Ishikawa (cell line): ENCODE results near the gene SMARCE1.

Source experiments
- CEBPB ChIP-seq: IDR thresholded peaks from 2 replicates; pipeline ENCODE4 v1.6.1; 2012
- CREB1 ChIP-seq: IDR thresholded peaks from 2 replicates; pipeline ENCODE4 v1.6.1; 2012; ENCODE audit warnings: low read depth
- EP300 ChIP-seq: IDR thresholded peaks from 2 replicates; pipeline ENCODE4 v1.6.1; 2012; ENCODE audit warnings: borderline replicate concordance
- FOXM1 ChIP-seq: IDR thresholded peaks from 2 replicates; pipeline ENCODE4 v1.6.1; 2012; ENCODE audit warnings: low read depth, borderline replicate concordance
- MAX ChIP-seq: IDR thresholded peaks from 2 replicates; pipeline ENCODE4 v1.6.1; 2012
- RAD21 ChIP-seq: IDR thresholded peaks from 2 replicates; pipeline ENCODE4 v1.6.1; 2012; ENCODE audit warnings: low read depth
- REST ChIP-seq: IDR thresholded peaks from 2 replicates; pipeline ENCODE4 v1.6.1; 2012; ENCODE audit warnings: low read depth, mild to moderate bottlenecking
- TAF1 ChIP-seq: IDR thresholded peaks from 2 replicates; pipeline ENCODE4 v1.6.1; 2012; ENCODE audit warnings: low read depth, mild to moderate bottlenecking
- TCF12 ChIP-seq: IDR thresholded peaks from 2 replicates; pipeline ENCODE4 v1.6.1; 2012; ENCODE audit warnings: low read depth
- TEAD4 ChIP-seq: IDR thresholded peaks from 2 replicates; pipeline ENCODE4 v1.6.1; 2012
- YY1 ChIP-seq: IDR thresholded peaks from 2 replicates; pipeline ENCODE4 v1.6.1; 2012; ENCODE audit warnings: low read depth

- TF ChIP-seq YY1 (no peak), TEAD4 (no peak), EP300 (no peak), CEBPB (no peak), CREB1 (no peak), TCF12 (no peak), FOXM1 (no peak), REST (no peak), MAX (no peak), RAD21 (no peak), TAF1 (no peak)
Measured at GRCh38 chr17:40617678-40618240, 29.9 kb downstream of the SMARCE1 start.
